Ovary (tissue), 3 donors: Measurements from ENCODE around the gene ST7.

Experiments used
- CTCF ChIP-seq, 3 donors: fragments of 450-650 bp in 2 of 3; fragments of 200-600 bp in 1 of 3; IDR thresholded peaks; one replicate each; pipeline versions ENCODE4 v1.5.1 to v1.8.0; 2016 to 2022; ENCODE audit warnings: antibody characterized with exemption in 3 of 3, mild to moderate bottlenecking in 1 of 3
- EP300 ChIP-seq: sonication (generic); formaldehyde crosslinking; IDR thresholded peaks from one replicate; pipeline ENCODE4 v1.6.1; 2017; ENCODE audit warnings: antibody characterized with exemption
- POLR2A ChIP-seq: fragments of 450-650 bp; IDR thresholded peaks from one replicate; pipeline ENCODE4 v1.6.1; 2017; ENCODE audit warnings: antibody characterized with exemption, mild to moderate bottlenecking, moderate library complexity
- donor health status: DM: no; HTN: no; CAD: no.

DNA sequence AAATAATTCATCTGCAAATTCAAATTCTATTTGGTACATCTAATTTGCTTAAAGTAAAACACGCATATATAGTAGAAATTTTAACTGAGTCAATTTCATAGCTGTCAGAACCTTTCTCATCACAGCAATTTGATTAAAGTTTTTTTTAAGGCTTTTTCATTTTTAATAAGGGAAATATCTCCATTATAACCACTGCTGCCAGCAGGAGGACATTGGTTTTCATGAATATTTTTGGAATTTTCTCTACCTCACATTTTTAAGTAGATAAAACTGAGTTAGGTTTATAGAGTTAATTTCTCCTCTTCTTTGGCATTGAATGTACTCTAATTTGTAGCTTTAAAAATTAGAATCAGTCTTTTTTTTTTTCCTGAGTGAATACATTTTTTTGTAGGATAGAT lies 82.2 kb downstream of the ST7 start:
- TF ChIP-seq CTCF (IDR thresholded peaks at IDR 0.05) (no peak), POLR2A (no peak), EP300 (no peak)
